Stimulated activated naive CD4-positive, alpha-beta T cell treated with Interleukin-2 at 50 U/mL for 16 hours (primary cell): Measurements from ENCODE around the gene PRKCE.

Source experiments
- DNase-seq: peaks from one replicate; lab custom pipeline; 2025; lab: John Stamatoyannopoulos, UW

The PRKCE gene

DNA sequence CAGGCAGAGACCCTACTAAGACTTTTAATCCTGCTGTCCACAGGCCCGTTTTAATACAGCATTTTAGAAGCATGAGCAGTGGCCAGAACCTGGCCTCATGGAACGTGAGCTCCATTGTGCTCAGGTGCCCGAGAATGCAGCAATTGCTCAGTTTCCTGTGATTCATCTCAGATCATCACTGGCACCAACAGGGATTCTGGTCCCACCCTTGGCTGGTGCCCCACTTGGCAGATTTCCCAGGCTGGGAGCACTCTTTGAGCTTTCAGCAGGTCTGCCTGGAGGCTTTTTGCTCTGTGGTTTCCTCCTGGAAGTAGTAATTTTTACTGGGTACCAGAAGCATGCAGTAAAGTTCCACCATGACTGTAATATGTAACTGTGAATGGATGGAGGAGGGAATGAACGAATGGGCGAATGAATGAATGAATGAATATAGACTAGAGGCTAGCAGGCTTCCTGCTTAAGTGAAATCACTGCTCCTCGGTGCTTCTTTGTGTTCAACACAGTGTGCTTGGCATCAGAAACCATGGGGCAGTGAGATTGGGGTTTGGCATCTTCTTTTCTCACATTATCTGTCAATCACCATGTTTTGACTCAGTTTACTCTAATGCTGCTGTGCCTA, 312.9 kb downstream of the PRKCE start:
- DNase-seq: no peak

DNA sequence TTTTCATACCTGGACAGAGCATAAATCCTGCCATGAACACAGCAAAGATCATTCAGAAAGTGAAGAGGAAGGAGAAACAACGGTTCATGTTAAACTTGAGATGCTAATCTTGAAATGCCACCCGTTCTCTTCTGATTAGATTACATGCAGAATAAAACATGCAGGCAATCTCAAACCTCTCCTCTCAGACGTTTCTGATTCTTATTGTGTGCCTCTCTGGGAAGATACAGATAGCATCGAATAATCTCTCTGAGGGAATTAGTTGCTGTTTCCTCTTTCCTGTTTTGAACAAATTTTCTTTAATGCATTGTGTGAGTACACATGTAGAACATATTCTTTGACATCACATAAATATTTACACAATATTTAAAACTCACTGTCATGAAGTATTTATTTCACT, 313.4 kb downstream of the PRKCE start:
- no peak for DNase-seq

DNA sequence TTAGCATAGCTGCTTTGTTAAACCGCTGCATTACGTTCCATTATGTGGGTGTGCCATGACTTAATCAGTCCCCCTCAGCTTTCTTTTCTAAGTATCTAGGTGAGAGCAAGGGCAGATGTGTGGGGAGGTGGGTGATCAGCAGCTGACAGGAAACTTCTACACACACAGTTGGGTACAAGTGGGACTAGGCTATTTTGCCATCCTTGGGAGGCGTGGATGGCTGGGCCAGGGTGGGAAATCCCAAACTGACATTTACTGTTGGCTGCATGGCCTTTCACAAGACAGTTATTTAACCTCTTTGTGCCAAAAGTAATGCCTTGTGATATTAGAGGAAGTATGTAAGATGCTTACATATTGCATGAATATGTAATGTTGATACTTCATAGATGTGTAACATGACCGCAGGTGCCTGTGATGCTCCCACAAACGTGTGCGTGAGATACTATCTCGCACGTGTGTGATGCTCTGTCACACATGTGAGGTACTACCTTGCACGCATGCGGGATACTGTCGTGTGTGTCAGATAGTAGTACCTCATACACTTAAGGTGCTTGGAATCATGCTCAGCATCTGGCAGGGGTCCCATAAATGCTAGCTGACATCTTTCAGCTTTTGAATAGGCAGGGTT, 314.5 kb downstream of the PRKCE start:
- no peak for DNase-seq

DNA sequence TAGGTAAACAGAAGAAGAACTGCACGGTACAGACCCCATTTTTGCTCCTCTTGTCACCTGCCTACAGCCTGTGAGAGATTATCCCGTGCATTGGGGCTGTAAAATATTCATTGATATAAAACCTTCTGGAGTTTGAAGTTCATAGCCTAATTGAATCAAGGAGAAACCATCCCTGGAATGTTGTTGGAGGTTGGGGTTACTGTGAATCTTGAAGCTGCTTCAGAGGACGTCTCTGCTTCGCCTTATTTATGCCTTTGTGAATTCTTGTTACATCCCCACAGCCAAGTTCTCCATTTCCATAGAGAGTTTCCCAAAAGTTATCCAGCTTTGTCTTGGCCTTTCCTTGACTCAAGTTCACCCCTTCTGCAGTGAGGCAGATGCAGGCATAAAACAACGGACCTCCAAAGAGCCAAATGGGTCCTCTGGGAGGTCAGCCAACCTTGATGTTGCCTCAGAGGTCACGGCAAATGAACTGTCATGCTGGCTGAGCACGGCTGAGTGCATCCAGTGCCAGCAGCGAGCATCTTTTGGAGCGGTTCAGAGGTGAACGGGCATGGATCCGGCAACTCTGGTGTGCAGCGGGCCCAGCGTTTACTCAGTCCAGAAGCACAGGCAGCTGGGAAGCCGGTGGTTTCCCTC, 317.6 kb downstream of the PRKCE start:
- no peak for DNase-seq

DNA sequence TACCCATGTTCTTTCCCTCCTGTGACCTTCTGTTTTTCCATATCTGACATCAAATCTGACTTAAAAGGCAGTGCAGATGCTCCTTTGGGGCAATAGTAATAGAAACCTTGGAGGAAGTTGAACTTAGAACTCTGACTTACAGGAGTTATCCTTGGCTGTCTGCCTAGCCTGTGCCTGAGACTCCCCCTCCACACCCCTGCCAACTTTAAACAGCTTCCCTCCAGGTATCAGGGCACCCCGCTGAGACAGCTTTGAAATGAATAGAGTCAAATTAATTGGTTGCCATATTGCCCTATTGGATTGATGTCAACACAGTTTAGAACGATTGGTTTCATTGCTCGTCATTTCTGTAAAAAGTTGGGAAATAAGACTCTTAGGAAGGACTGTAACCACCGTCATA, 322.0 kb downstream of the PRKCE start:
- DNase-seq: no peak

DNA sequence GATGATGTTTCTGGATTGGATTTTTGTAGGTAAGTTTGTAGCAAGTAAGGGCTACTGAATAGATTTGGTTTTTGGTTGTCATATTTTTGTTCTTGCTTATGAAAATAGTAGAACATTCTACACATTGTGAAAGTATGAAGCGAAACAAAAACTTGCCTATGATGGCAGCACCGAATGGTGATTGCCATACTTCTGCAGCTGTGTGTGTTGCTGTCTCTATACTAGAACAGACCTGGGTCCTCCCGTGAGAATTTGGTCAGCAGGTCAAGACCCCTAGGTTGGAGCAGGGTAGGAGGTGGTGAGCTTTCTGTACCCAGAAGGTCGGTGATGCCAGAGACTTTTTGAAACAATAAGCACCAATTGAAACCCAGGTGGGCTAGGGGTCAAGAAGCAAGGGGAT, 322.6 kb downstream of the PRKCE start:
- DNase-seq: no peak

DNA sequence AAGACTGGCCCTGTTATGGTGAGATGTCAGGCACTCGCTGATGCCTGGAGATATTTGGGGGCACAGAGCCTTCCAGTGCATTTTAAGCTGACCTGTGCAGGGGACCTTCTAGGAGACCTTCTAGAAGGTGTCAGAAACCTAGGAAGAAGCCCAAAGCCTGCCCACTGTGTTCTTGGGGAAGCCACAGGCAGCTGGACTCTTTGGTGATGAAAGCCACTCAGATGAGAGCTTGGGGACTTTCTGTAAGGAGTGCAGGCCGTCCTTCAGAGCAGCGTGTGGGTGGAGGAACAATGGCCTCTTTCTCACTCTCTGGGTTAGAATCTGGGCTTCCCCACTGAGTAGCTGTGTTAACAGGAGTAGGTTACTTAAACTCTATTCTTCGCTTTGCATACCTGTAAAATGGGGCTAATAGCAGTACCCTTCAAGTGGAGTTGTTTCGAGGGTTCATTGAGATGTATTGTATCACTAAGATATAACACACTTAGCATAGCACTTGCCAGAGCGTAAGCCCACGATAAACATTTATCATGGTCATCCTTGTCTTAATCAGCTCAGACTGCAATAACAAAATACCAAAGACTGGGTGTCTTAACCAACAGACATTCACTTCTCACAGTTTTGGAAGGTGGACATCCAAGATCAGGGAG, 323.4 kb downstream of the PRKCE start:
- no peak for DNase-seq

DNA sequence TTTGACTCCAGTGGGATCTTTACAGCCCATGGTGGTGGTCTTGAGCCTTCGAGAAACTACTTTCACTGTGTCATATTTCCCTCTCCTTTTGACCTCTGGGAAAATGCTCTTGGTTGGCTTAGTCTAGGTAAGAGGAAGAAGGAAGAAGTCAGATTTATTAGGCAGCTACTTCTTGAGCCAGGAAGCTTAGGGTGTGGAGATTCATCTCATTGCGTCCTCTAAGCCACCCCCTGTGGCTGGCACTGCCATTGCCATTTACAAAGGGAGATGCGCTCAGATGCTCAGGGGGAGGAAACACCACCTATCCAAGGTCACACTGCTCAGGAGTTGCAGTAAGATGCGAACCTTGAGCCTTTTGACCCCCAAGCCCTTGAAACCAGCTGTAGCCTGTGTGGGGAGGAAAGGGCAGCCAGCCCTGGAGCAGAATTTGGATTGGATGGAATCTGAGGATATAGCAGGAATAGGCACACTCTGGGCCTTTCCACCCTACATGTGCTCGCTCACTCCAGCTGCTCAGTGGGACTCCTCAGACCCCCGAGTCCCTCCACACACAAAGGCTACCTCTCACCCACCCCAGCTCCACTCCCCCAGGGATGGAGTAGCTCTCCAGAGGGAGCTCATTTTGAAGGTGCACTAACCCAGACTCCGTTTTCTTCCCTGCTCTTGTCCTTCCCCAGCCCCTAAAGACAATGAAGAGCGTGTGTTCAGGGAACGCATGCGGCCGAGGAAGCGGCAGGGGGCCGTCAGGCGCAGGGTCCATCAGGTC, 324.5 kb downstream of the PRKCE start:
- DNase-seq: no peak

DNA sequence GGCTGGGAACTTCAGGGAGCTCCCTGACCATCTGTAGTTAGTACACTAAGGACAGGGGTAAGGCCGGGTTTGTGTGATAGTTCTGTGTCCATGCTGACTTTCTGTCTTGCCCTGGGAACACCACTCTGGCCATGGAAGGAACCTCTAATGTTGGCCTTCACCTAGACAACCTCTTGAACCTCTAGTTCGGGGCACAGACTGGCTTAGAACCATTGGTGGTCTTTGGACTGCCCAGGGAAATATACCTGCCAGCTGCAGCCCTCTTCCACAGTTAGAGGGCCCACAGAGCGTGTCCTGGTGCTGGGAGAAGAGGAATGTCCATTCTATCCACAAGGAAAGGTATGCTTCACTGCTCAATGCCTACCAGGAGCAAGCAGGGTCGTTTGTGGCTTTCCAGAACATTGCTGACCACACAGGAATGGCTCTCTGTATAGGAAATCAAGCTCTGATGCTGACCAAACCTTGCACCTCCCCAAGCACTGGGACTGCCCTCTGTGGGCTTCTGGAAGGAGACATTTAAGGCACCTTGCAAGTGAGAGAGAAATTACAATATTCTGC, 326.9 kb downstream of the PRKCE start:
- DNase-seq: no peak

DNA sequence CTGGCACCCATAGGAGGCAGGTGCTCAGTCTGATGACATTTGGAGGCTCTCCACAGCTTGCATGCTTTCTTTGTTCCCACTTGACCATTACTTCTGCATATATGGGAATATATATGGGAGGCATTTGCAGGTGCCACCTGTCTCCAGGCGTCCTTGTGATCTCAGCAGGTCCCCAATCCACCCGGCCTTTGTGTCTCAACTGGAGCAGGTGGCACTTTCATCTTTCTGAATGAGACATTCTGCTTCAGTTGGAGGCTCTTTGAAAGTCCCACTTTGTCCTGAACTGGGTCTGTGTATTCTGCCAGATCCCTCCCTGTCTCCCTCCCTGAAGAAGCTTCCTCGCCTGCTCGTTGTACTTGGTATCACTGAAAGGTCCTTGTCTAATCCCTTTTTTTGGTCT, 327.6 kb downstream of the PRKCE start:
- no peak for DNase-seq

DNA sequence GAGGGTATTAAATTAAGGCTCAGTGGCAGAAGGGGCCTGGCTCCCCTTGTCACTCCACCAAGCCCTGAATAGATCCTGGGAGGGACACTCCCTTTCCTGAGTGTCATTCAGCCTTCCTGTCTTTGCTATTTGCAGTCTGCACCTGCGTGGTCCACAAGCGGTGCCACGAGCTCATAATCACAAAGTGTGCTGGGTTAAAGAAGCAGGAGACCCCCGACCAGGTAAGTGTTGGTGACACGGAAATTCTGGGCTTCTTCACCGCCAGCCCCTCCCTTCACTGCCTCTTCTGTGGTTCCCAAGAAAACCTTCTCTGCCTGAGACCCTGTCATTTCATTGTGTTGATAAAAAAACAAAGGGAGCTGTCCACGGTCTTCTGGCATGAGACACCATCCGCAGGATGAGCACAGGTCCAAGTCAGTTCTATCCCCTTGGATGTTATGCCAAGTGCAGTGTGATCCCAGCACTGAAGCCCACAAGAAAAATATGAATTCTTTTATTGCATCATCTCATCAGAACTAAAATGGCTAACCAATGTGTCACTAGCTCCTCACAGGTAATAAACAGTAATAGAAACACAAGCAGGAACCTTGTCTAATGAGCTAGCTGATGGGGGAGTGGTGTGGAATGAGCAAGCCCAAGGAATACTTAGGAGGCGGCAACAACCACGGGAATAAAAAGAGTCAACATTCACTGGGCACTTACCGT, 328.8 kb downstream of the PRKCE start:
- DNase-seq: no peak

DNA sequence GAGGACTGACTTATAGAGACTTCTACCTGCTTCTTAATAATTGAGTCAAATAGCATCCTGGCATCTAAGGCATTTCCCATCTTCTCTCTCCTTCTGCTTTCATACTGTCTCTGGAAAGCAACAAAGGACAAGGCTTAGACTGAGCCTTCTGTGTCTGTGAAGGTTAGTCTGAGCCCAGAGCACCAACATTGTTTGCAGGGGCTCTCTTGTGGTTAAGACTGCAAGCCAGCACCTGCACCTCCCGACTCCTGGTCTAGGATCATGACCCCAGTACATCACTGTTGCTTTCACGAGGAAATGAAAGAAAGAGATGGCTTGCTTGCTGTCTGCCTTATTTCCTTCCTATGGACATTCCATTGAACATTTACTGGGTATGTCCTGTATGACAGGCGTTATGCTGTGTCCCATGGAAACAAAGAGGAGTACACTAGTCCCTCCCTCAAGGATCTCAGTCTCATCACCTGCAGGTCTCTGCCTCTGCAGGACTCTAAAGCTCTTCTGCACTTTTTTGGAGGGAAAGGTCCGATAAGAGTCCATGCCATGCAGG, 330.0 kb downstream of the PRKCE start:
- no peak for DNase-seq

DNA sequence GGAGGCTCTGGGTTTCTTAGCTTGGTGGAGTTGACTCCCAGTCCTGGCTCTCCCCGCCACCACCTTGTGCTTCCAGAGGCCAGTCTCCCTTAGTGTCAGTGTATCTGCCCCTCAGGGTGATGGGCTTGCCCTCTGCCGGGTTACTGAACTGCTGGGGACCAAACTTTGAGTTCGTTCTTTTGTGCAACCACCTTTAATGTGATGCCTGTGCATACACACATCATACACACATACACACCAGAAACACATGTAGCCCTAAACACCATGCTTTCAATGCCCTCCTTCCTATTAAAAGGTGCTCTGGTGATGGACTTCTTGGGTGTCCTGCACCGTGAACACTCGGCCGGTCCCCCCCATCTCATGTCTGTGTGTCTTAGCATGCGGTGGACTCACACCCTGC, 330.6 kb downstream of the PRKCE start:
- no peak for DNase-seq

DNA sequence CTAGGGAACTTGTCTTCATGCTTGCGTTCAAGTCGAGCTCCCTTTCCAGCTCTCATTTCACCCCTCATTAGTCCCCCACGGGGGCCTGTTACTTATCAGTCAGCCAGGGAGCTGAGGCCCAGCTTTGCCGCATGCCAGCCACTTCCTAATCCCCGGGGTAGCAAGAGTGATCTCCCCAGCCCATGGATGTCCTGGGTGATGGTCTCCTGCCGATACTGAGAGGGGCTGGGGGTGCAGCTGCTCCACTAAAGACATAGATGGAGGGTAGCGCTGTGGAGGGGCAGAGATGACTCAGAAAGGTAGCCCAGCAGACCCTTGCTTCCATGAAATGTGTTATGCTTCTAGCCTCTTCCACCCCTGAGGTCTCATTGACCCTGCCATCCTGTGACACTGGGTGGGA, 331.7 kb downstream of the PRKCE start:
- no peak for DNase-seq

DNA sequence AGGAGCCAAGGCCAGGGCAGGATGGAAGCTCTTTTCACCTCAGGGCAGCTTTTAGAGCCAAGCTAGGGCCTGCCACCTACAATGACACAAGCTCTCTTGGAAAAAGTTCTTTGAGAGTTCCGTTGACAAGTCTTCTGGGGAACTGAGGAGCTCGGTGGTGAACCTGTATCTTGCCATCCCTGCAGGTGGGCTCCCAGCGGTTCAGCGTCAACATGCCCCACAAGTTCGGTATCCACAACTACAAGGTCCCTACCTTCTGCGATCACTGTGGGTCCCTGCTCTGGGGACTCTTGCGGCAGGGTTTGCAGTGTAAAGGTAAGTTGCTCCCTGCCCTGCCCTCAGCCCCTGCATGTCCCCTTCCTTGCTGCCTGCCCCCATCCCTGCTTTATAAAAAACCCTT, 332.9 kb downstream of the PRKCE start:
- DNase-seq: no peak

DNA sequence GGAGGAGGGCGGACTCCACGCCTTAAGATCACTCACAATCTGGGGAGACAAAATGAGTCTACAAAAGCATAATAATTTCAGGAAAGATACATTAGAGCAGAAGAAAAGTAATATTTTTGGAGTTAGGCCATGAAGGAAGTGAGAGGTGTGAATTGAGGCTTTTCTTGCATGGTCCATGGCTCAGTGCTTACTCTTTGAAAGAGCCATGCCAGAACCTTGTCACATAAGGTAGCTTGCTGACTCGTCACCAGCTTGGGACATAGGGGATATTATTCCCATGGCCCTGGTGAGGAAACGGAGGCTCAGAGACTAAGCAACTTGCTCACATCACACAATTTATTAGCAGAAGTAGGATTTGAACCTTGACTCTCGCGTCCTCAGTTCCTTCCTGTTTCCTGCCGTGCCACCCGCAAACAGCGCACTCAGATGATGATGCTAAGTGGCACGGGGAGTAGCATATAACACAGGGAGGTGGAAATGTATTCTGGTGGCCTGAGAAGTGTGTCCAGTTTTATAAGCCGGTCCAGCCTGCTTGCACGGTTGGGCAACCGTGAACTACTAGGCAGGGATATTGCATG, 333.5 kb downstream of the PRKCE start:
- no peak for DNase-seq

DNA sequence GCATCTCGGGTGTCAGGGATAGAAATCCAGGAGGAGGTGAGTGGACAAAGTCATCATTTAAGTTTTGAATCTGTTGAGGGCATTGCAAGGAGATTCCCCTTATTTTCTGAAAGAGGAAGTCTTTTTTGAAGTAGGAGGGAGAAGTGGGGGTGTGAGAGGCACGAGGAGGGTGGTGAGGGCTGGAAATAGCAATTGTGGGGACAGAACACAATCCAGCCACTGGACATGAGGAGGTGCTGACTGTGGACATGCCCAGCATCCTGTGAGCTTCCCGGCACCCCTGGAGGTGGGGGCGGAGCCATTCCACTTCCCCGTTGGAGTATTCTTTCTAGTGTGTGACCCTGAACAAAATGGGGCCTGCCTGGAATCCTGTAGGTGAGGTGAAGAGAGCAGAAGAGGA, 335.0 kb downstream of the PRKCE start:
- DNase-seq: no peak

DNA sequence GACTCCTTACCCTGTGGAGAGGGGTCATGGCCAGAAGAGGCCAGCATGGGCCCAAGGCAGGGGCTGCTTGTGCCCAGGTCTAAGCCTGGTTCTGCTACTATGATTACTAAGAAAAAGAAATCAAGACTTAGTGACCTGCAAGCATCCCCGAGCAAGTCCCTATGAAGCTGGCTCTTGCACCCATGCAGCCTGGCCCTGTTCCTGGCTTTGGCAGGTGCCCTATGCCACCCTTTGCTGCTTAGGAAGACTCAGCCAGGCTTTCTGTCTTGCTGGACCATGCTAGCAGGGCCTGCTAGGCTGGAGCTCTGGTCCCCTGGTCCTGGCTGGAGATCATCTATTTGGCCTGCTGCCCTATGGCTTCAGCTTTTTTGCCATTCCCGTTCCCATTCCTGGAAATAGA, 336.4 kb downstream of the PRKCE start:
- DNase-seq: no peak

DNA sequence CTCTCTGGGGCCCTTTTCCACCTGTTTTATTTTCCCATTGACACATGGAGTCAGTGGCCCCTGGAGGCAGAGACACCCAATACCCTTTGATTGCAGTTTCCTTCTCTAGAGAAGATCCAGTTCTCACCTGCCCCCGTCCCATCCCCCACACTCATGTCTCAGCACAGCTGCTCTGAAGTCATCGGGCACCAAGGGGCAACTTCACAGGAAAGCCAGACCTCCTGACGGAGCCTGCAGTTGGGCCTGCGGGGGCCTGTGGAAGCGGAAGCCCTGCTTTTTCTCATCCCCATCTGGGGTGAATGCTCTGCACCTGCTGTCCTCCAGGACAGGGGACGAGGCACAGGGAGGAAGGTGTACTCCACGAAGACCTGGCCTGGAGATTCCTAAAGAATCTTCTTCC, 337.4 kb downstream of the PRKCE start:
- no peak for DNase-seq

DNA sequence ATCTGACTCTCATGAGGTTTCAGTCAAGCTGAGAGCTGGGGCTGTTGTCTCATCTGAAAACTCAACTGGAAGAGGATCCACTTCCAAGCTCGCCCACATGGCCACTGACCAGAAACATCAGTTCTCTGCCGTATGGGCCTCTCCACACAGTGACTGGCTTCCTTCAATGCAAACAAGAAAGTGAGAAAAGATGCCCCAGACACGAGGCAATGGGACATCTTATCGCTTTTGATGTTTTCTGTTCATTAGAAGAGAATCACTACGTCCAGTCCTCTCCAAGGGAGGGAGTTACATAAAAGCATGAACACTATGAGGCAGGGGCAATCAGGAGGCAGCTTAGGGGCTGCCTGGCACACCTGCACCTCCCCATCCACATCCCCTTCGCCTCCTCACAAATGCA, 338.7 kb downstream of the PRKCE start:
- DNase-seq: no peak
